Endometrium (tissue), 2 donors: ENCODE data around the gene PABPN1.

Experiments
- FAIRE-seq: peaks from 2 replicates; lab custom pipeline; 2012; peaks lifted over from hg19 to GRCh38; lab: Jason Lieb, UNC
- donor health status: control.
- donor health status: control.

Gene PABPN1

DNA sequence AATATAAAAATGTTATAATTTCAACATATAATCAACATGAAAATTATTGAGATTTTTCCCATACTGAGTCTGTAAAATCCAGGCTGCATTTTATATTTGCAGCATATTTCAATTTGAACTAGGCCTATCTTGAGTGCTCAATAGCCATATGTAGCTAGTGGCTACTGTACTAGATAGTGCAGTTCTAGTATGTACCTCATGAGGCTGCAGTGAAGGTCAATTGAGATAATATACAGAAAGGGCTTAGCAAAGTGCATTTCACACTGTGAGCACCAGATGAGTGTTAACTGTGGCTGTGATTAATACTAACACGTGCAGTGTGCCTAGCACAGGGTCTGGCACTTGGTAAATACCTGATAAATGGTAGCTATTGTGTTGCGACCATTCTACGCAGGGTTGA lies 36.8 kb downstream of the PABPN1 start:
- no peak for FAIRE-seq

DNA sequence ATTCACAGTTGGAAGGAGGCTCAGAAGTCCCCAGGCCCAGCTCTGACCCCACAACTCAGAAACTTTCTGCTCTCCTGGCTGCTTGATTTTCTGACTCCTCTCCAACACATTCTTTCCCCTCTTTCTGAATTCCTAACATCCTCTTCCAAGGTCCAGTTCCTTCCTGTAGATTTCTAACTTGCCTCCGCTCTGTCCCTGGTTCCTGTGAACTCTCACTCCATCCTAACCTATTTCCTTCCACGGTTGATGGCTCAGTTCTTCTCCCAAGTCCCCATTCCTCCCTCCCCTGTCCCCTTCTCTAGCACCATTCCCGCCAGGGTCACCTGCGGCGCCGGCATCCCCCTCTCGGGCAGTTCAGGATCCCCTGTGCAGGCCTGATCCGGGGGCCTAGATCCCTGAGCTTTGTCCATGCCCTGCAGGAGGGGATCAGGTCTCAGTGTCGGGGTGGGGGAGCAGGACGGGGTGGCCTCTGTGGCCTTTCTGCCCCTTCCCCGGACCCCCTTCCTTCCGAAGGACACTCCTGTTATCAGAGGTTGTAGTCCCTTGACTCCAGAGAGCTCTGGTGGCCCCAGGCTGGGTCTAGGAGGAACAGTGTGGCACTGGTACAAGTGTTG lies 37.4 kb downstream of the PABPN1 start:
- no peak for FAIRE-seq

DNA sequence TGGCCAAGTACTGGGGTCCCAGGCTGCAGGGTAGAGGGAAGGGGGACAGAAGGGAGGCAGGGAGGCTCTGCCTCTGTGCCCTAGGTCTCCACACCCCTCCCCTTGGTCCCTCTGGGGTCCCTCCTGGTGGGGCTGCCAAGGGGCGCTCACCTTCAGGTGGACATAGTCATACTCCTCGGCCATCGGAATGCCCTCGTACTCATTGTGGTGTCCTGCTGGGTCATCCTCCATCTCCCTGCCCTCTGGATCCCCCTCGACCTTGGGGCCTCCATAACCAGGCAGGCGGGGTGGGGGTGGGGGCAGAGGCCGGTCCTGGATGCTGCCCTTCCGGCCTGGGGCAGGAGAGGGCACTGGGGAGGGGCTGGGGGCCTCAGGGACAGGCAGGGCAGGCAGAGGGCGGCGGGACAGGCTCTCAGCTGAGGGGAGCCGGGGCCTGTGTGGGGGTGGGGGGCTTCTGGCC lies 37.9 kb downstream of the PABPN1 start:
- FAIRE-seq, result no peak

DNA sequence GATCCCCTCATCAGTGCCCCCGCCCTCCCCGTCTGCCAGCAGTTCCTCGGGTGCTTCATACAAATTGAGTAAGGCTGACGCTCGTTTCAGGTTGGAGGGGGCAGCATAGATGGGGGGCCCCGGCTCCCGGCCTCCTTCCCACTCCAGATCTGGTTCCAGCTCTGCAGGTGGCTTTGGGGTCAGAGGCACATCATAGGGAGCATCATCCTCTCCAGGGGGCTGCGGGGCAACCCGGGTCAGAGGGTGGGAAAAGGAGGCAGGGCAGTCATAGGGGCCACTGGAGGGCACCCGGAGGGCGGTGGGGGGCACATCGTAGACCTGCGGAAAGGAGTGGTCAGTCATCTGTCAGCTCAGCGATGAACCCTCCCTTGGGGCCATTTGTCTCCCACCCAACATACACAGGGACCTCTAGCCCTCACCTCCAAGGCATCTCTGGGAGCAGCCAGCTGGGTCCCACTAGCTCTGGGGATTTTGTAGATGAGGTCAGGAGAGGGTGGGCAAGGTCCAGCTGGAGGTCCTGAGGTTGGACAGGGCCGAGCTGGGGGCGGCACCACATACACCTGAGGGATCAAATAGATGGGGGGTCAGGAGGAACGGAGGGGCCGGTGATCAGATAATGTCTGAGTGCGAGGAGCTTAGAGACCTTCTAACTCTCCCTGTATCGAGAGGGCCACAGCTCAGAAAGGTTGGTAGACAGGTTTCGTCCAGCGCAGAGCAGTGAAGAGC lies 38.6 kb downstream of the PABPN1 start:
- FAIRE-seq, result no peak

DNA sequence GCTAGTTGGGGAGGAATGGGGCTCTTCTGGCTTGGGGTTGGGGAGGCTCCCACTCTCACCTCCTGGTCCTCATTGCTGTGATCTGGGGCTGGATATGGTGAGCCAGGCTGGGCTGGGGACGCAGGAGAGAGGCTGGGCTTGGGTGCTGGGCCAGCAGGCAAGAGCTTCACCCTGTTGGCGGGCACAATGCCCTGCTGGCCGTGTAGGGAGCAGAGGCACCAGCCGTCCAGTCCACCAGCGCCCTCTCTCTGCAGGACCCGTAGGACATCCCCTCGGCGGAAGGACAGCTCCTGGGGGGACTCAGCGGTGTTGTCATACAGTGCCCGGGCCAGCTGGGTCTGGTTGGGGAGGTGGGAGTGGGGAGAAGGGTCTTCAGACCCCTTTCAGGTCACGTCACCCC lies 39.2 kb downstream of the PABPN1 start:
- FAIRE-seq, result no peak

DNA sequence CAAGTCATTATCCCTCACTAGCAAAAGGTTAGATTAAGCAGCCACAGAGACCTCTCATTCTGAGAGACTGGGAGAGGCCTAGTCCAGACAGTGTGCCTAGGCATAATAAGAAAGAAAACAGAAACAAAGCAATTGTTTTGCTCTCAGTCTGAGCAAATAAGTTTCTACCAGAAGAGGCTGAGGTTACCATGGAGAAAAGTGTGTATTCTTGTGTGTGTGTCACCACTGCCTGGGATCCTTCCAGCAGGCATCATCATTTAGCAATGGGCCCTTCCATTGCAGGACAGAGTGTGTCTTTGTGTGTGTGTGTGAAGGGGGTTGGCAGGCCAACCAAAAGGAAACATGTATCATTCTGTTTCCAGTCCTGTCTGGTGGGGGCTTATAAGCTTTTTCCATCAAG lies 40.1 kb downstream of the PABPN1 start:
- no peak for FAIRE-seq

DNA sequence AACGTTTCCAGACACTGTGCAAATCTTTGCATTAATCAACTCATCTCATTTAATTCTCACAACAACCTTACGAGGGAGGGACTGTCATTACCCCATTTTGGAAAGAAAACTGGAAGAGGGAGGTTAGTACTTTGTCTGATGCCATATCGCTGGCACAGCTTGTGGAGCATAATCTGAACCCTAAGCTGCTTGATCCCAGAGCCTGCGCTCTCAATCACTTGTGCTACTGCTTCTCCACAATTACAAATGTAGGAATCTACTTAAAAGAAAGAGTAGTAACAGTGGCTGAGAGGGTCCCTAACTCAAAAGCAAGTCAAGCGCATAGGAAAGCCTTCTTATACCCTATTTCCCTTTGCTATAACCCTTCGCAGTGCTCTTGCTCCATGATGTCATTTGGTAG lies 40.5 kb downstream of the PABPN1 start:
- FAIRE-seq, result no peak

DNA sequence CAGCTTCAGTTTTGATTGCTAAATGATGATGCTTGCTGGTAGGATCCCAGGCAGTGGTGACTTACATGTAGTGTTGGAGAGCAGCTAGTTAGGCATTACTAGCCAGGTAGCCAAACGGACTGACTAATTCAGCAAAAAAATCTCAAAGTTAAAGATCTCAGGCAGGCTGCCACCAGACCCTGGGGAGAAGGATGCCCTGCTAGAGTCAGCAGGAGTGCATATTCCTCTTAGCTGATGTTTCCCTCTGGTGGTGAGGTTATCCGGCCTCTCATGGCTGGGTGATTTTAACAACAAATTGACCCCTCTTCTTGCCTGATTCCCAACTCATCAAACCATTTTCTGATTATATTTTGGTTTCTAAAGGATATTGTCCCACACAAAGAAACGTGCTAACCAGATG lies 40.9 kb downstream of the PABPN1 start:
- no peak for FAIRE-seq

DNA sequence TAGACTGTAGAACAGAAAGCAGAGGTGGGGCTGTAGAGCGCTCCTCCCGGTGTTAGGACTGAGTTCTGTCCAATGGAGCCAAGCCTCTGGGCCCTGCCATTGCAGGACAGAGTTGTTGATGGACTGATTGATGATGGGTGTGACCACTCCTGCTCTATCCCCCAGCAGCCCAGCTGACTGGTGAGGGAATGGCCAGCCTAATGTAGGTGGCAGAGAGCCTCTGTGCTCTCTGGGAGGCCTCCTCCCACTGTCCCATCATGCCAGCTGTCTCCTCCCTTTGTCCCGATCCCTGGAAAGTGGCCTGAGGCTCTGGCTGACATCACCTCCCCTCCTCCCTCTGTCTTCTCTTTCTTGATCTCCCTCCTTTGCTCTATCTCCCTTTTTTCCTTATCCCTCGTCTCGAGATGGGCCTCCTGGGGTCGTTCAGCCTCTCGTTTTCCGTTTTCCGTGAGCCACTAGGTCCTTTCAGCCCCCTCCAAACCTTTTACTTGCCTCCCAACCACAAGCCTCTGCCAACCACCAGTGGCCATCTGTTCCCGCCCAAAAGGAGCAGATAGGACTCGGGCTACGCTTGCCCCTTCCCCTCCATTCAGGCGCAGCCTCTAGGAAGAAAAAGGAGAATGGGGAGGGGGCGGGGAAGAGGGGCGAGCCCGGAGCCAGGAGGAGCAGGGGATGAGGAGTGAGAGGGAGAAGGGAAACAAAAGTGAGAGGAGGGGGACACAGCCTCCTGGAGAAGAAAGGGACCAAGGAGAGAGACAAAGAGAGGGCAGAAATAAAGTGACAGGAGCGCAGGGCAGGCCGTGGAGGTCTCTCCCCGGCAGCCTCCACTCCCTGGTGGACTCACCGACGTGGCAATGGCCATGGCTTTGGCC lies 43.1 kb downstream of the PABPN1 start:
- no peak for FAIRE-seq

DNA sequence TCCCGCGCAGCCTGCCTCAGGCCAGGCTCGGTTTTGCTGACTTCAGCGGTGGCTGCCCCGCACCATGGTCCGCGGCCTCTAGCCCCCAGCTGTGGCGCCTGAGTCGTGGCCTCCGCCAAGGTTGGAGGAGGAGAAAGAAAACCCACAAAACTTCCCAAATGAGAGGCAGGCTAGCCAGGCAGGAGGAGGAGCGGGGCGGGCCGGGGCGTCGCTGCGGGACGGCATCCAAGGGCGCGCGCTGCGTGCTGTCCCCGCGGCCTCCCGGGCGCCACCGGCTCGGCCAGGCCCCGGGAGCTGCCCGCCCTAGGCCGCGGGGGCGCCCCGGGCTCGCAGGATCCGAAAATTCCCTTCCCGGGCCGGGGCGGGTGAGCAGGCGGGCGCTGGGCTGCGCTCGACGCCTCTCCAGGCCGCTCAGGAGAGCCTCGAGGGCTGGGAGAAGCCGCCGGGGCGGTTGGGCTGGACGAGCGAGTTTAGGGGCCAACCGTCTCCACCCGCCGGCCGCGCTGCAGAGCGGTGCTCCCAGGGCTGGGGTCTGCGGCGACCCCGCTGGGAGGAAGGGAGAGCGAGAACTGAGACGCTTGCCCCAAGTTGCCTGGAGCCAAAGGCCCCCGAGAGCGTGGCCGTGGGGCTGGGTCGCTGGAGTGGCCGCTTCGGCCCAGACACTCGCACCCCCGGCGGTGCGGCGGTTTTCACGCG lies 43.9 kb downstream of the PABPN1 start, which contains the start of gene EFS:
EFS (minus strand) TSS at position 137 of the 696 bp plus-strand sequence. CDS start 147 bp downstream, outside the sequence.
- no peak for FAIRE-seq

DNA sequence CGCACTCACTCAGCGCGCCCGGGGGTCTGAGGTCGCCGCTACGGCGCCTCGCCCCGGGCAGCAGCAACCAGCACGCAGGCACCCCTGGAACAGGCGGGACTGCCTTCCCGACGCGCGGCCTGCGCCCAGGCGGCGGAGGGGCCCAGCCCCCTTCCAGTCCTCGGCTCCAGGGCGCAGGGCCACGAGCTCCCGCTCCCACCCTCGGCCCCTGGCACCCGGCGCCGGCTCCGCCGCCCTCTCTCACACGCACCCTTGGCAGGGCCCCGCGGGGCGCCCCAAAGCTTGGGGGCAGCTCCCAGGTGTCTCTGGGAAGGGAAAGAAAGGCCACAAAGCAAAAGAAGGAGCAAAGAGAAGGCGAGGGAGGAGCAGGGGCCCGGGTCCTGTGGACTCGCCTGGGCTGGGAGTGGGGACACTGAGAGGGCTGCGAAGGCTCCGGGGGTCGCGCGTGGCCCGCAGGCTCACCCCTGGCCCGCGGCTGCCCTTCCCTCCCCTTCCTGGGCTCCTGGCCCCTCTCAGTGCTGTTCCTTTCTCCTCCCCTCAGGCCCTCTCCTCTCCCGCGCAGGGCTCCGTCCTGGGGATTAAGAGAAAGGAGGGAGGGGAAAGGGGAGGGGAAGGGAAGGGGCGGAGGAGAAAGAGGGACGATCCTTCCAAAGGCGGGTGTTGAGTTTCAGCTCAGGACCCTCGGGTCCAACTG lies 44.6 kb downstream of the PABPN1 start:
- no peak for FAIRE-seq

DNA sequence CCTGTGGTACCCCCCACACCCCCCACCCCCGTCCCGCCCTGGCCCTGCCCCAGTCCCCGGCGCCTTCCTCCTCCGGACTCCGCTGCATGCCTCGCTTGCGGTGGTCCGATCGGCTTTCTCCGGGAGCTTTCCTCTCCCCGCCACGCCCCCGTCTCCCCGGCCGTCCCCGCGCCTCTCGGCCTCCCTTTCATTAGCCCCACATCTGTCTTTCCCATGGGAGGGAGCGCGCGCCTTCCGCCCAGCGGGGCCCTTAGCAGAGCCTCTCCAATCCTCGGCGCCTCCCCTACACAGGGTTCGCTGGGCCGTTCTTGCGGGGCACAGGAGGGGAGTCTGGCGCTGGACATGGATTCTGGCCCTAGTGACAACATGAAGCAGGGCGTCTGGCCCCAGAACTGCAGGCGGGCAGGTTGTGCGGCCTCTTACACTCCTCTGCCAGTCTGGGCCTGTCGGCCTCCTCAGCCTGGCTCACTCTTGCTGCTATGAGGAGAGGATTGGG lies 45.2 kb downstream of the PABPN1 start:
- no peak for FAIRE-seq

DNA sequence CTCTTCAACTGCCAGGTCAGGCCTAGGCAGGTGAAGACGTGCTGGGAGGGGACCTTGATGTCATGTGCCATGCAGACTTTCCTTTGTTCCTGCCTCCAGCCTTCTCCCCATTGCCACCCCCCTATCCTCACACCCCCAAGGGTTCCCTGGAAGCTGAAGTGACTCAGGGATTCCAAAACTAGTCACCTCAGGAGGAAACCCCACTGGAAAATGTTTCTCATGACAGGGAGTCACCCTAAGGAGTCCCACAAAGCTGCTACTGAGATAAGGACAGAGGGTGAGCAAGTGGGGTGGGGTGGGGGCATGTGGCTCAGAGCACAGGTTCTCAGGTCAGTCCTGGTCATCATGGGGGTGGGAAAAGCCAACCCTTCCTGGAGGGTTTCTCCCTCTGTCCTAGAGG lies 49.0 kb downstream of the PABPN1 start:
- no peak for FAIRE-seq

DNA sequence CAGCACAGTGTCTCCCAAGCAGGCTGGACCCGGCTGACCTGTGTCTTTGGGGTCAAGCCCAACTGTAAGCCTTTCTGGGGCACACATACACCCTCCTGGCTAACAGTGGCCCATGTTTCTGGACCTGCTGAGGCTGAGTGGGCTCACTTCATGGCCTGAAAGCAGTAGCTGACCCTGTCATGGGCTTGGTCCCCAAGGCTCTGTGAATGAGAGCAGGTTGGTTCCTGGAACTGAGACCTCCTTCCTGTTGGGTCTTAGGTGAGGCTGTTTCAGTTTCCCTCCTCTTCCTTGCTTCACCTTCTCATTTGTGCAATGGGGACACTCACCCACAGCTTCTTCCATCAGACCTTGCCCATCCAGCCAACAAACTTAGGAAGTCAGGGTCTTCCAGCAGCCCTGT lies 50.6 kb downstream of the PABPN1 start:
- no peak for FAIRE-seq

DNA sequence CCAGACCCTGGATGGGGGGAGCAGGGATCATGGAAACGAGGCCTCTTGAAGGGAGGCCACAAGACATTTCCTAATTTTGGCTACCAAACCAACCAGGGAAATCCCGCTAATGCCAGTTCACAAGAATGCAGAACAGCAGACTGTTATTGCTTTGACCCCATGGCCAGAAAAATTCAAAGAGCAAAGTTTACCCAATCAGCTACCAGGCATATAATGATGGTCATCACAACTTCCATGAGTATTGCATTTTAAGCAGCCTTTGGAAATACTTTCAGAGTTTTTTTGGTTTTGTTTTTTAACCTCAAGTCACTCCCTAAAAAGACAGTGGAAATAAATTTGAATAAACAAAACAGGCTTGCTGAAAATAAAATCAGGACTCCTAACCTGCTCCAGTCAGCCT lies 51.3 kb downstream of the PABPN1 start, which contains the start of gene IL25:
IL25 (plus strand) TSS at position 301 of the 400 bp plus-strand sequence.
- FAIRE-seq, result no peak

DNA sequence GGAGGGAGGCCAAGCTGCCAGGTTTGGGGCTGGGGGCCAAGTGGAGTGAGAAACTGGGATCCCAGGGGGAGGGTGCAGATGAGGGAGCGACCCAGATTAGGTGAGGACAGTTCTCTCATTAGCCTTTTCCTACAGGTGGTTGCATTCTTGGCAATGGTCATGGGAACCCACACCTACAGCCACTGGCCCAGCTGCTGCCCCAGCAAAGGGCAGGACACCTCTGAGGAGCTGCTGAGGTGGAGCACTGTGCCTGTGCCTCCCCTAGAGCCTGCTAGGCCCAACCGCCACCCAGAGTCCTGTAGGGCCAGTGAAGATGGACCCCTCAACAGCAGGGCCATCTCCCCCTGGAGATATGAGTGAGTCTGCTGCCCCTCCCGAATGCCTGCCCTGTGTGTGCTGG lies 51.8 kb downstream of the PABPN1 start:
- FAIRE-seq, result no peak
